Skeletal muscle satellite cell (primary cell): ENCODE measurements around the gene APBB2.
A peak's percentile ranks its signal among the peaks of the same experiment; 100 is the strongest.

Experiments
- H3K27me3 ChIP-seq: 2 replicates; pipeline ENCODE4 v1.7.0; 2013; ENCODE audit warnings: low read length; ENCODE audit not compliant: control insufficient read depth, insufficient read depth
- H3K36me3 ChIP-seq: 2 replicates; pipeline ENCODE4 v1.7.0; 2013; ENCODE audit warnings: mild to moderate bottlenecking, control low read depth, low read length; ENCODE audit not compliant: insufficient read depth
- H3K4me1 ChIP-seq: 2 replicates; pipeline ENCODE4 v1.7.0; 2013; ENCODE audit warnings: low read length; ENCODE audit not compliant: control insufficient read depth, insufficient read depth
- H3K4me2 ChIP-seq: 2 replicates; pipeline ENCODE4 v1.7.0; 2013; ENCODE audit warnings: mild to moderate bottlenecking, low read length
- H3K4me3 ChIP-seq: 2 replicates; pipeline ENCODE4 v1.7.0; 2013; ENCODE audit warnings: low read length
- H3K9ac ChIP-seq: 2 replicates; pipeline ENCODE4 v1.7.0; 2013; ENCODE audit warnings: mild to moderate bottlenecking, low read depth, low read length, moderate library complexity
- H3K9me3 ChIP-seq: replicated peaks from 2 replicates; pipeline ENCODE4 v1.7.0; 2013; ENCODE audit warnings: mild to moderate bottlenecking, control low read depth, low read length

APBB2 gene

GRCh38 chr4:41143311-41144039 lies 70.9 kb downstream of the APBB2 start:
- Histone ChIP-seq H3K4me1 (peaks cover 73% of the 10 kb centered on the region), H3K36me3 (peaks cover 18% of the 10 kb centered on the region), H3K4me3 (peak overlapping the region; percentile 30), H3K27me3 (no peaks in the 10 kb centered on the region), H3K9me3 (no peaks in the 10 kb centered on the region), H3K9ac (peak overlapping the region; percentile 79), H3K4me2 (peak overlapping the region; percentile 75)

- Histone ChIP-seq H3K36me3 (peaks cover 18% of the 10 kb centered on the region), H3K27me3 (no peaks in the 10 kb centered on the region), H3K4me2 (peak overlapping the region; percentile 75), H3K4me3 (peak overlapping the region; percentile 15), H3K9ac (peak overlapping the region; percentile 79), H3K9me3 (no peaks in the 10 kb centered on the region), H3K4me1 (peaks cover 66% of the 10 kb centered on the region)
Measured at GRCh38 chr4:41142376-41143310, 71.7 kb downstream of the APBB2 start.

- peak overlapping the region; percentile 27 for H3K4me3 ChIP-seq
- H3K4me1 ChIP-seq: peaks cover 58% of the 10 kb centered on the region
- no peaks in the 10 kb centered on the region for H3K9me3 ChIP-seq
- H3K4me2 ChIP-seq: peak overlapping the region; percentile 75
- H3K9ac ChIP-seq: peak overlapping the region; percentile 79
- no peaks in the 10 kb centered on the region for H3K27me3 ChIP-seq
- H3K36me3 ChIP-seq: peaks cover 18% of the 10 kb centered on the region
Measured at GRCh38 chr4:41141900-41142299, 72.4 kb downstream of the APBB2 start.

DNA sequence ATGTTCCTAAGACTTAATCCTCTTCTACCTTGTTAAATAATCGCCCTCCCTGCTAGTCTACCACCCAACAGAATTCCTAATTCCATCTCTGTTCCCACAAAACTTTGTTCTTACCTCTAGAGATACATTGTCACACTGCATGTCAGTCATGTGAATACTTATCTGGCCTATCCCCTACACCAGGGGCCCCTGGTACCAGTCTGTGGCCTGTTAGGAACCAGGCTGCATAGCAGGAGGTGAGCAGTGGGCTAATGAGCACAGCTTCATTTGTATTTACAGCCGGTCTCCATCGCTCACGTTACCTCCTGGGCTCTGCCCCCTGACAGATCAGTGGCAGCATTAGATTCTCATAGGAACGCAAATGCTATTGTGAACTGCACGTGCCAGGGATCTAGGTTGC lies 73.9 kb downstream of the APBB2 start:
- no peaks in the 10 kb centered on the region for H3K27me3 ChIP-seq
- H3K9me3 ChIP-seq: no peaks in the 10 kb centered on the region
- H3K36me3 ChIP-seq: peaks cover 18% of the 10 kb centered on the region
- H3K4me2 ChIP-seq: no peak overlapping the region
- H3K4me1 ChIP-seq: peaks cover 56% of the 10 kb centered on the region
- no peak overlapping the region for H3K4me3 ChIP-seq
- H3K9ac ChIP-seq: no peak overlapping the region

- no peak overlapping the region for H3K4me3 ChIP-seq
- H3K27me3 ChIP-seq: no peaks in the 10 kb centered on the region
- no peak overlapping the region for H3K9ac ChIP-seq
- H3K36me3 ChIP-seq: peaks cover 18% of the 10 kb centered on the region
- H3K9me3 ChIP-seq: no peaks in the 10 kb centered on the region
- H3K4me1 ChIP-seq: peaks cover 55% of the 10 kb centered on the region
- no peak overlapping the region for H3K4me2 ChIP-seq
Measured at GRCh38 chr4:41137879-41138278, 76.5 kb downstream of the APBB2 start.

DNA sequence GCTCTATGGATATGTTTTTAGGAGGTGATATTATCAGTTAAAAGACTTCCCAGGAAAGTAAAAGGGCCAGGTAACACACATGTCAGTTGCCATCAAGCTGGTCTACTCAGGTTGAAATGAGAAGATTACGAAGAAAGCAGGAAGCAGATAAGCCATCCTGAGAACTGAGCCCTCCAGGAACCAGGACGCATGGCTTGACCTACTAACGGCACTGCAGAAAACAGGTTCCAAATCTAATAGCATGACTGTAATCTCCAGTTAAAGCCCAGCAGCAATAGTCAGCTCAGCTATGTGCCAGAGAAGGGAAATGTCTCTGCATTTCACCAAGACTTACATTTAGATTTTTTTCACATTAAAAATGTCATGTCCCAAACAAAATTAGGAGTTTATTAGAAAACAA lies 77.9 kb downstream of the APBB2 start:
- Histone ChIP-seq H3K27me3 (no peaks in the 10 kb centered on the region), H3K36me3 (peaks cover 15% of the 10 kb centered on the region), H3K4me3 (no peak overlapping the region), H3K9me3 (no peaks in the 10 kb centered on the region), H3K4me2 (no peak overlapping the region), H3K9ac (no peak overlapping the region), H3K4me1 (peaks cover 50% of the 10 kb centered on the region)

GRCh38 chr4:41135801-41136200 lies 78.5 kb downstream of the APBB2 start:
- peaks cover 44% of the 10 kb centered on the region for H3K4me1 ChIP-seq
- no peak overlapping the region for H3K9ac ChIP-seq
- peaks cover 9% of the 10 kb centered on the region for H3K36me3 ChIP-seq
- no peaks in the 10 kb centered on the region for H3K27me3 ChIP-seq
- H3K9me3 ChIP-seq: no peaks in the 10 kb centered on the region
- no peak overlapping the region for H3K4me3 ChIP-seq
- H3K4me2 ChIP-seq: no peak overlapping the region

GRCh38 chr4:41134581-41134980 lies 79.8 kb downstream of the APBB2 start:
- H3K36me3 ChIP-seq: peaks cover 3% of the 10 kb centered on the region
- peak overlapping the region; percentile 16 for H3K4me2 ChIP-seq
- no peak overlapping the region for H3K9ac ChIP-seq
- no peaks in the 10 kb centered on the region for H3K27me3 ChIP-seq
- H3K4me1 ChIP-seq: peaks cover 44% of the 10 kb centered on the region
- no peak overlapping the region for H3K4me3 ChIP-seq
- H3K9me3 ChIP-seq: no peaks in the 10 kb centered on the region

GRCh38 chr4:41133454-41134018 lies 80.8 kb downstream of the APBB2 start:
- H3K9me3 ChIP-seq: no peaks in the 10 kb centered on the region
- H3K4me1 ChIP-seq: peaks cover 44% of the 10 kb centered on the region
- peaks cover 3% of the 10 kb centered on the region for H3K36me3 ChIP-seq
- H3K4me3 ChIP-seq: no peak overlapping the region
- H3K9ac ChIP-seq: peak overlapping the region; percentile 8
- H3K27me3 ChIP-seq: no peaks in the 10 kb centered on the region
- peak overlapping the region; percentile 29 for H3K4me2 ChIP-seq

GRCh38 chr4:41132055-41132683 lies 82.2 kb downstream of the APBB2 start:
- no peaks in the 10 kb centered on the region for H3K9me3 ChIP-seq
- H3K4me2 ChIP-seq: no peak overlapping the region
- H3K4me1 ChIP-seq: peaks cover 44% of the 10 kb centered on the region
- peaks cover 3% of the 10 kb centered on the region for H3K36me3 ChIP-seq
- no peak overlapping the region for H3K9ac ChIP-seq
- no peak overlapping the region for H3K4me3 ChIP-seq
- no peaks in the 10 kb centered on the region for H3K27me3 ChIP-seq

DNA sequence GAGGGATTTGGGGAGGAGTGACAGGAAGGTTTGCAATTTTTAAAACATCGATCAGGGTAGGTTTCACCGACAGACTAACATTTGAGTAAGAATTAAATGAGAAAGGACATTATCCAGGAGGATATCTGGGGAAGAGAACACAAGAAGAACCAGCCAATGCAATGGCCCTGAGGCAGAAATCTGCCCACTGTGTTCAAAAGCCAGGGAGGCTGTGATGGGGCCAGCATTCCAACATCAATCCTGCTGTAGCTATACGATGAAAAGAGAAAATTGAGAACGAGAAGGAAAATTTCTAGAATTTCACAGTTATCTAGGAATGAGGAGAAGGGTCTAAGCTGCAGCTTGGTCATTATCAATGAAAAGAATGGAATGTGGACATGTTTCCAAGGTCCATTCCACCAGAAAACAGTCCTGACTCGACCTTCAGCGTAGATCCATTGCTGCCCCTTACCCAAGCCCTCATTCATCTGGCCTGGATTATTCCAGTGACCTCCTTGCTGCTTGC lies 84.4 kb downstream of the APBB2 start:
- H3K4me1 ChIP-seq: peaks cover 45% of the 10 kb centered on the region
- peaks cover 3% of the 10 kb centered on the region for H3K36me3 ChIP-seq
- no peak overlapping the region for H3K4me3 ChIP-seq
- no peaks in the 10 kb centered on the region for H3K9me3 ChIP-seq
- no peaks in the 10 kb centered on the region for H3K27me3 ChIP-seq
- H3K9ac ChIP-seq: no peak overlapping the region
- no peak overlapping the region for H3K4me2 ChIP-seq
